HG03139 (cell line): ENCODE data around the gene FSHR.

Source experiments
- ATAC-seq: cut with Tn5 transposase; IDR thresholded peaks from one replicate; pipeline ENCODE4 v1.9.1; 2021; ENCODE audit not compliant: unreplicated experiment

Gene FSHR

GRCh38 chr2:48968011-48968410 lies 186.3 kb downstream of the FSHR start:
- ATAC-seq: no peak

DNA sequence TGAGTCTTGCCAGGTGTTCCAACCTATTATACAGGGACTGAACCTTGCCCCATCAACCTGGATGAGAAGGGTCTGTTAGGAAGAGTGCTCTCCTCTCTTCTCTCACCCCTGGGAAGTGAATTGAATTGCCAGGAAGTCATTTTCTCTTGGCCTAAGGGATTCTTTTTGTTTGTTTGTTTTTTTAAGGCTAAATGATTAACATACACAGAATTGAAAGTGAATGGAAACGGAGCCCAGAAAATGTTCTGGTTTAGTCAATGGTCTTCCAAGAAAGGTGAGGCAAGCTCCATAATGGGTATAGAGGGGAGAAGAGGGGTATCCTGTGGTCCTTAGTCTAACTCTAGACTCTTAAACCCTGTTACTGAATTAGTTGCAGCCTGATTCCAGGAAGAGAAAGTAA lies 189.1 kb downstream of the FSHR start:
- ATAC-seq: no peak

GRCh38 chr2:48961009-48961408 lies 193.3 kb downstream of the FSHR start:
- ATAC-seq: no peak

DNA sequence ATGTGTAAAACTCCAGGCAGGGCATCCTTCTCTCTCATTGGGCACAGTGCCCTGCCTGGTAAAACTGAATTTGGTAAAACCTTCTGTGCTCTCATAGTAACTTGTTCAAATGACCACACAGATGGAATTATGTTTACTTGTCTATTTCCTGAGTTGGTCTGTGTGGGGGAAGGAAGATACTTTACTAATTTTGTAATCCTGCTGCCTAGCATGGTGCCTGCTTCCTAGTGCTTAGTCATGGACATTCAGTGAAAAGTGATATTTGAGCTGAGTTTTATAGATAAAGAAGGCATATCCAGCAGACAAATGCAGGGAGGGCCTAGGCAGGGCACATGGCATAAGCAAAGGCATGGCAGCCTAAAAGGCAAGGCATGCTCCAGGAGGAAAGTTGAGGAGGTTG lies 199.4 kb downstream of the FSHR start:
- no peak for ATAC-seq

DNA sequence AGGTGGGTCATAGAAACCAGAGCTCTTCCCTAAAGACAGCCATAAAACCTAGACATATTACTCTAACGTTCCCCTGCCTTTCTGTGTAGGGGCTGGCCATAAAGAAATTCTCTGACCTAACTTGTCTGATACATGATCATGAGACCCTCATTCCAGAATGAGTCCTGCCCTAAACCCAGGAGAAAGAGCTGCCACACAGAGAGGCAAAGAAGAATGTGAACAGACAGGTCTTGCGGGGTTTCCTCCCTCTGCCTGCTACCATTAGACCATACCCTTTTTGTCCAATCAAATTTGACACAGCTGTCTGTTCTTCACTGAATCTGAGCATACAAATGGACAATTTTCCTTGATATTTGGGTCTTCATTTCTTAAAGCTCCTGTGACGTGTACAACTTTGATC lies 200.0 kb downstream of the FSHR start:
- no peak for ATAC-seq

- ATAC-seq: no peak
Measured at GRCh38 chr2:48952614-48953013, 201.7 kb downstream of the FSHR start.

- no peak for ATAC-seq
Measured at GRCh38 chr2:48952143-48952542, 202.2 kb downstream of the FSHR start.

GRCh38 chr2:48948400-48949125 lies 205.8 kb downstream of the FSHR start:
- no peak for ATAC-seq

- peak; percentile 89 for ATAC-seq
Measured at GRCh38 chr2:48946449-48947048, 207.8 kb downstream of the FSHR start.

GRCh38 chr2:48944956-48945355 lies 209.4 kb downstream of the FSHR start:
- no peak for ATAC-seq

GRCh38 chr2:48943436-48943835 lies 210.9 kb downstream of the FSHR start:
- no peak for ATAC-seq

DNA sequence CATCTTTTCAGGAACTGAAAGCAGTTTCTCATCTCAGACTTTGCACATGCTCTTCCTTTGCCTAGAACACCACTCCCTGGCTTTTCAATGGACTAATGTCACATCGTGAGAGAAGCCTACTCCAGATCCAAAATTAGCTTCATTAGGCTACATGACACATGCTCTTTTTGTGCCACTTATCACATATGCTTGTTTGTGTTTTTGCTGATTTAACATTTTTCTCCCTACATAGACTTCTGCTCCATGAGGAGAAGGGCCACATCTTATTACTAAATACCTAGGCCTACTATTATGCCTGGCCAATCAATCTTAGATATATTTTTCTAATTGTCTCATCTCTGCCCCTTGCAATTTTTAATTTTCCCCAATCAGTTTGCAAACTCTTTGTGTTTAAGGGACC lies 212.4 kb downstream of the FSHR start:
- no peak for ATAC-seq

- no peak for ATAC-seq
Measured at GRCh38 chr2:48941456-48941855, 212.9 kb downstream of the FSHR start.

GRCh38 chr2:48940606-48941005 lies 213.7 kb downstream of the FSHR start:
- ATAC-seq: no peak

GRCh38 chr2:48939232-48939631 lies 215.1 kb downstream of the FSHR start:
- ATAC-seq: no peak

DNA sequence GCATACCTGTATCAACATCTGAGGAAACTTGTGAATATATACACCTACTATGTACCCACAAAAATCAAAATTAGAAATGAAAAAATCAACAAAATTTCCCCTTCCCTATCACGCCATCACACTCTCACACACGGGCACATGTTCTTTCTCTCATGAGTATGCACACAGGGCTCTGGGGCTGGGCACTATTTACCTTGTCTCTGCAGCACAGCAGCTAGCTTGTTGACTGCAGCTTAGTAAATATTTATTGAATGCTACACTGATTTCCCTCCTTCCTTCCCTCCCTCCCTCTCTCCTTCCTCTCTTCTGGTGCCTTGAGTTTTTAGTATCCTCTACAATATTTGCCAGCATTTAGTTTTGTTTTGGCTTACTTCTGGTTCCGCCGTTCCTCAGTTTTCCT lies 216.1 kb downstream of the FSHR start:
- ATAC-seq: no peak

DNA sequence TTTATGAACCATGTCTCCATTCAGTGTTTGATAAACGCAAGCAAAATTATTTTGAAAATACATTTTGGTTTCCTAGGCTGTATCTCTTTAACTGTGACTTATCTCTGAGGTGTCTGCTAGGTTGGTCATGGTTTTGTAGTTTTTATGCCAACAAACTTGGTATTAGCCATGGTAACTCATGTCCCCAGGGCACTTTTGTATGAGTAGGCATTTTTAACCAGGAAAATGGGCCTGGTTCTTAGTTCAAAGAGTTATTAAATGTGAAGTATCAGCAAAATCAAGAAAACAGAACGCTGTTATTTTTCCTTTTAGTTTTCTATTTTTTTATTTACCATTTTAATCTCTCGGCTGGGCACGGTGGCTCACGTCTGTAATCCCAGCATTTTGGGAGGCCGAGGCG lies 219.5 kb downstream of the FSHR start:
- no peak for ATAC-seq

DNA sequence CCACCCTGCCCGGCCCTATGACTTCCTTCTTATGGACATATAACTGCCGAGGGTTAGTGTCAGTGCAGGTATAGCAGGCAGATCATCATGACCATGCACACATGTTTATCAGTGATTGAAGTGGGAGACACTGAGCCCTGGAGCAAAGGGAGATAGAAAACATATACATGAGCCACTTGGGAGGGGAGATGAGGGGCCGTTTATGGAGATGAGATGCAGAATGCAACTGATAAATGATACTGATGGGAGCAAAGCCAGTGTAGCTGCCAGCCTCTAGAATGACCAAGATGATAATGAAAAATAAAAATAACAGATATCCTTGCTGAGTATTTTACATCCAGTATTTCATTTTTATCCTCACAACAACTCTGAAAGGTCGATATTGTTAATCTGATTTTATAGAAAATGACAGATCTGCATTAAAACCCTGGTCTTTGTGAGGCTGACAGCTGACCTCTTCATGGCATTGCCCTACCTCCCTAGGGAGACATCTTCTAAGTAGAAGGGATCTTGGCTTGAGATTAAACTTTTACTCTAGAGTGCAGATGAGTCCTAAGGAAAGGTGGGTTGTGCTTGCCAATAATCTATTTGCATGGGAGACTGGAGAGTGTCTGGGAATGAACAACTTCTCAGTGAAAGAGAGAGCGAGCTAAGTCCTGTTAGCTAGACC lies 220.4 kb downstream of the FSHR start:
- no peak for ATAC-seq

DNA sequence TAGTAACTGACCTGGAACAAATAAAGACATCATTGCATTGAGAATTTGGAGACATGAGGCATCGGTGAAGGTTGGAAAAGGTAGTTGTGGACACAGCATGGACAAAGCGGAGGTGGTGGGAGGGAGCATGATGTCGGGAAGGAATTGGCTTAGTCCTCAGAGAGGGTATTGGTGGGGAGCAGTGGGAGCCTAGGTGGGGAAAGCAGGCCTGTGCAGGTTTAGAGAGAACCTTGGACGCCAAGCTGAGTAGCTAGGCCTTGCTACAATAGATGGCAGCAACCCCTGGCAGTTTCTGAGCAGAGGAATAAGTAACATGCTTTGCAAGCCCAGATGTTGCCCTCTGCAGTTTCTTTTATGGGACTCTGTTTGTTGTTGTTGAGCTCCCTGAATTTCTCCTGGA lies 221.6 kb downstream of the FSHR start:
- ATAC-seq: no peak

GRCh38 chr2:48929571-48930301 lies 224.6 kb downstream of the FSHR start:
- no peak for ATAC-seq

GRCh38 chr2:48927355-48927754 lies 227.0 kb downstream of the FSHR start:
- peak; percentile 68 for ATAC-seq

GRCh38 chr2:48915884-48916283 lies 238.4 kb downstream of the FSHR start:
- ATAC-seq: no peak
